ENCODE data around the gene UMAD1.

Gene UMAD1

GRCh38 chr7:7750571-7751242 is 110.2 kb downstream of the UMAD1 start:
- no peak for DNase-seq (ENCODE audit: low spot score)
- no peak for TF ChIP-seq CTCF (IDR thresholded peaks at IDR 0.05; ENCODE audit: extremely low read depth, missing control alignments)

GRCh38 chr7:7751243-7752092 is 110.9 kb downstream of the UMAD1 start:
- TF ChIP-seq CTCF (IDR thresholded peaks at IDR 0.05; ENCODE audit: extremely low read depth, missing control alignments) = no peak
- DNase-seq (ENCODE audit: low spot score) = no peak

- no peak for TF ChIP-seq CTCF (IDR thresholded peaks at IDR 0.05; ENCODE audit: extremely low read depth, missing control alignments)
- no peak for DNase-seq (ENCODE audit: low spot score)
Measured at GRCh38 chr7:7756577-7756976, 116.0 kb downstream of the UMAD1 start.

GRCh38 chr7:7757576-7757975 is 117.0 kb downstream of the UMAD1 start:
- DNase-seq (ENCODE audit: low spot score) = no peak
- no peak for TF ChIP-seq CTCF (IDR thresholded peaks at IDR 0.05; ENCODE audit: extremely low read depth, missing control alignments)

- DNase-seq (ENCODE audit: low spot score) = peak; percentile 24
- no peak for TF ChIP-seq CTCF (IDR thresholded peaks at IDR 0.05; ENCODE audit: extremely low read depth, missing control alignments)
Measured at GRCh38 chr7:7761340-7761973, 120.9 kb downstream of the UMAD1 start.

GRCh38 chr7:7761974-7762779 is 121.6 kb downstream of the UMAD1 start:
- DNase-seq (ENCODE audit: low spot score) = peak; percentile 29
- TF ChIP-seq CTCF (IDR thresholded peaks at IDR 0.05; ENCODE audit: extremely low read depth, missing control alignments) = no peak
